Retinal pigment epithelial cell (primary cell): ENCODE measurements around the gene EMX1.

Experiments used
- DNase-seq: peaks from one replicate; pipeline ENCODE4 v3.0.0-alpha.2; 2010; ENCODE audit warnings: low read depth
- H3K4me3 ChIP-seq: 2 replicates; pipeline ENCODE4 v1.5.1; 2011; ENCODE audit warnings: mild to moderate bottlenecking, low read length, control low read depth, moderate library complexity
- CTCF ChIP-seq: conservative IDR thresholded peaks from 2 replicates; pipeline ENCODE4 v1.5.1; 2011; ENCODE audit warnings: low read depth, low read length, control low read depth, inconsistent platforms

The EMX1 gene

GRCh38 chr2:72940361-72940760, 23.0 kb downstream of the EMX1 start:
- TF ChIP-seq CTCF, result no peak
- no peak for DNase-seq

GRCh38 chr2:72940786-72941185, 23.5 kb downstream of the EMX1 start:
- DNase-seq, result no peak
- no peak for TF ChIP-seq CTCF
- H3K4me3 ChIP-seq, result no peak overlapping the region

More at GRCh38 chr2:72940361-72940760, 23.0 kb downstream of the EMX1 start:
- no peak overlapping the region for H3K4me3 ChIP-seq

- no peak overlapping the region for H3K4me3 ChIP-seq
- no peak for TF ChIP-seq CTCF
- no peak for DNase-seq
These were observed 25.0 kb downstream of the EMX1 start for GRCh38 chr2:72942293-72942692.

GRCh38 chr2:72942881-72943418, 25.6 kb downstream of the EMX1 start:
- H3K4me3 ChIP-seq, result no peak overlapping the region
- no peak for DNase-seq
- TF ChIP-seq CTCF, result no peak

- no peak overlapping the region for H3K4me3 ChIP-seq
- no peak for TF ChIP-seq CTCF
- DNase-seq, result no peak
These were observed 26.4 kb downstream of the EMX1 start for GRCh38 chr2:72943540-72944395.

- no peak for DNase-seq
- no peak for TF ChIP-seq CTCF
These were observed 27.6 kb downstream of the EMX1 start for GRCh38 chr2:72944804-72945449.

More at GRCh38 chr2:72944804-72945449, 27.6 kb downstream of the EMX1 start:
- no peak overlapping the region for H3K4me3 ChIP-seq
